MM.1S (cell line): ENCODE data around the gene GPR137B.

Experiments used
- DNase-seq: peaks from one replicate; pipeline ENCODE4 v3.0.0-alpha.2; 2015
- H2AFZ ChIP-seq: fragments of 300-600 bp; sonication (generic); 2 replicates; pipeline ENCODE4 v1.6.0; 2016; ENCODE audit warnings: antibody characterized with exemption, low read length
- H3F3A ChIP-seq: fragments of 300-600 bp; sonication (generic); 2 replicates; pipeline ENCODE4 v1.6.1; 2016; ENCODE audit warnings: mild to moderate bottlenecking, antibody characterized with exemption, low read length, moderate library complexity, mixed read lengths; ENCODE audit not compliant: insufficient read depth
- H3K27ac ChIP-seq: fragments of 300-600 bp; sonication (generic); 2 replicates; pipeline ENCODE4 v1.5.1; 2016; ENCODE audit warnings: mild to moderate bottlenecking, low read length
- H3K27me3 ChIP-seq: fragments of 300-600 bp; sonication (generic); replicated peaks from 2 replicates; pipeline ENCODE4 v1.6.0; 2016; ENCODE audit warnings: low read length; ENCODE audit not compliant: insufficient read depth
- H3K36me3 ChIP-seq: fragments of 300-600 bp; sonication (generic); replicated peaks from 2 replicates; pipeline ENCODE4 v1.6.1; 2016; ENCODE audit warnings: mild to moderate bottlenecking, low read length, mixed read lengths; ENCODE audit not compliant: insufficient read depth
- H3K4me1 ChIP-seq: fragments of 300-600 bp; sonication (generic); 2 replicates; pipeline ENCODE4 v1.6.1; 2016; ENCODE audit warnings: low read length, mixed read lengths
- H3K4me2 ChIP-seq: fragments of 300-600 bp; sonication (generic); 2 replicates; pipeline ENCODE4 v1.6.0; 2016; ENCODE audit warnings: low read depth, low read length
- H3K4me3 ChIP-seq: fragments of 300-600 bp; sonication (generic); 2 replicates; pipeline ENCODE4 v1.5.1; 2016; ENCODE audit warnings: low read length, mixed read lengths
- H3K79me2 ChIP-seq: fragments of 300-600 bp; sonication (generic); 2 replicates; pipeline ENCODE4 v1.6.1; 2016; ENCODE audit warnings: mixed run types, low read length, mixed read lengths
- H3K9ac ChIP-seq: fragments of 300-600 bp; sonication (generic); 2 replicates; pipeline ENCODE4 v1.6.1; 2016; ENCODE audit warnings: low read length, mixed read lengths
- H3K9me2 ChIP-seq: fragments of 300-600 bp; sonication (generic); replicated peaks from 2 replicates; pipeline ENCODE4 v1.6.1; 2016; ENCODE audit warnings: mild to moderate bottlenecking, low read length, mixed read lengths; ENCODE audit not compliant: insufficient read depth
- H3K9me3 ChIP-seq: fragments of 300-600 bp; sonication (generic); replicated peaks from 2 replicates; pipeline ENCODE4 v1.6.1; 2016; ENCODE audit warnings: mild to moderate bottlenecking, low read length, mixed read lengths; ENCODE audit not compliant: insufficient read depth
- H4K20me1 ChIP-seq: fragments of 300-600 bp; sonication (generic); 2 replicates; pipeline ENCODE4 v1.6.1; 2016; ENCODE audit warnings: mild to moderate bottlenecking, low read length, moderate library complexity, mixed read lengths; ENCODE audit not compliant: insufficient read depth
- CTCF ChIP-seq: fragments of 300-600 bp; sonication (generic); IDR thresholded peaks from 2 replicates; pipeline ENCODE4 v1.5.1; 2016; ENCODE audit warnings: antibody characterized with exemption, low read length, mixed read lengths
- EZH2 ChIP-seq: fragments of 300-600 bp; sonication (generic); optimal IDR thresholded peaks from 2 replicates; pipeline ENCODE3; 2017; ENCODE audit warnings: low read depth, mild to moderate bottlenecking, antibody characterized with exemption, low read length, mixed read lengths
- EZH2phosphoT487 ChIP-seq: fragments of 300-600 bp; sonication (generic); IDR thresholded peaks from 2 replicates; pipeline ENCODE4 v1.6.1; 2018; ENCODE audit warnings: antibody characterized with exemption, low read length

GPR137B gene

GRCh38 chr1:236154671-236155398 lies 12.5 kb downstream of the GPR137B start:
- no peak for DNase-seq
- no peaks in the 10 kb centered on the region for H3K9me3 ChIP-seq
- H3F3A ChIP-seq, result peaks cover 2% of the 10 kb centered on the region; the same call in 1 of the 2 replicates
- no peaks in the 10 kb centered on the region for H4K20me1 ChIP-seq
- H3K79me2 ChIP-seq, result no peaks in the 10 kb centered on the region
- TF ChIP-seq EZH2phosphoT487, result no peak
- no peak for TF ChIP-seq CTCF
- TF ChIP-seq EZH2, result no peak
- H3K4me3 ChIP-seq, result no peak overlapping the region
- no peak overlapping the region for H3K9ac ChIP-seq
- H3K9me2 ChIP-seq, result no peaks in the 10 kb centered on the region
- H3K27ac ChIP-seq, result no peak overlapping the region
- peaks cover 23% of the 10 kb centered on the region for H3K27me3 ChIP-seq
- no peak overlapping the region for H3K4me2 ChIP-seq
- H2AFZ ChIP-seq, result no peak overlapping the region
- H3K4me1 ChIP-seq, result peaks cover 17% of the 10 kb centered on the region; the same call in 1 of the 2 replicates
- H3K36me3 ChIP-seq, result no peaks in the 10 kb centered on the region

GRCh38 chr1:236155399-236155767 lies 13.0 kb downstream of the GPR137B start:
- Histone ChIP-seq H3K27me3 (peaks cover 26% of the 10 kb centered on the region), H3K79me2 (no peaks in the 10 kb centered on the region), H4K20me1 (no peaks in the 10 kb centered on the region), H3K27ac (no peak overlapping the region), H3K4me3 (no peak overlapping the region), H3K36me3 (no peaks in the 10 kb centered on the region), H3K9me2 (no peaks in the 10 kb centered on the region), H3F3A (peaks cover 2% of the 10 kb centered on the region; the same call in 1 of the 2 replicates), H3K4me2 (no peak overlapping the region), H3K4me1 (peaks cover 19% of the 10 kb centered on the region; the same call in 1 of the 2 replicates), H3K9ac (no peak overlapping the region), H2AFZ (no peak overlapping the region), H3K9me3 (no peaks in the 10 kb centered on the region)
- TF ChIP-seq EZH2 (no peak), EZH2phosphoT487 (no peak), CTCF (no peak)
- DNase-seq, result no peak

- Histone ChIP-seq H3K36me3 (no peaks in the 10 kb centered on the region), H3K4me2 (peak overlapping the region; percentile 43; the same call in 1 of the 2 replicates), H3K27ac (no peak overlapping the region), H2AFZ (peak overlapping the region; percentile 39), H4K20me1 (no peaks in the 10 kb centered on the region), H3F3A (peaks cover 2% of the 10 kb centered on the region; the same call in 1 of the 2 replicates), H3K79me2 (no peaks in the 10 kb centered on the region), H3K9me3 (no peaks in the 10 kb centered on the region), H3K27me3 (peaks cover 32% of the 10 kb centered on the region), H3K4me1 (peaks cover 19% of the 10 kb centered on the region; the same call in 1 of the 2 replicates), H3K9me2 (no peaks in the 10 kb centered on the region), H3K4me3 (no peak overlapping the region), H3K9ac (no peak overlapping the region)
- TF ChIP-seq CTCF (no peak), EZH2phosphoT487 (no peak), EZH2 (no peak)
- DNase-seq, result no peak
Observed at GRCh38 chr1:236155841-236156503, 13.6 kb downstream of the GPR137B start.
